ENCODE data around the gene PPP1CC.
A peak's percentile ranks its signal among the peaks of the same experiment; 100 is the strongest.

PPP1CC gene

DNA sequence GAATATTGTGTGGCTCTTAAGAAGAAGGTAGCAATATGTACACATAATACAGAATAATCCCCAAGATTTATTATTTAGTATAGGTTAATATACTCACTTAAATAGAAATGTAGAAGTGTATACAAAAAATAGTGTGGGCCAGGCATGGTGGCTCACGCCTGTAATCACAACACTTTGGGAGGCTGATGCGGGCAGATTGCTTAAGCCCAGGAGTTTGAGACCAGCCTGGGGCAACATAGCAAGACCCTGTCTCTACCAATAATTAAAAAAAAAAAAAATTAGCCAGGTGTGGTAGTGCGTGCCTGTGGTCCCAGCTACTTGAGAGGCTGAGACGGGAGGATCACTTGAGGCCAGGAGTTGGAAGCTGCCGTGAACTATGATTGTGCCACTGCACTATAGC, 38.5 kb downstream of the PPP1CC start:
- TF ChIP-seq, protein P1, sequence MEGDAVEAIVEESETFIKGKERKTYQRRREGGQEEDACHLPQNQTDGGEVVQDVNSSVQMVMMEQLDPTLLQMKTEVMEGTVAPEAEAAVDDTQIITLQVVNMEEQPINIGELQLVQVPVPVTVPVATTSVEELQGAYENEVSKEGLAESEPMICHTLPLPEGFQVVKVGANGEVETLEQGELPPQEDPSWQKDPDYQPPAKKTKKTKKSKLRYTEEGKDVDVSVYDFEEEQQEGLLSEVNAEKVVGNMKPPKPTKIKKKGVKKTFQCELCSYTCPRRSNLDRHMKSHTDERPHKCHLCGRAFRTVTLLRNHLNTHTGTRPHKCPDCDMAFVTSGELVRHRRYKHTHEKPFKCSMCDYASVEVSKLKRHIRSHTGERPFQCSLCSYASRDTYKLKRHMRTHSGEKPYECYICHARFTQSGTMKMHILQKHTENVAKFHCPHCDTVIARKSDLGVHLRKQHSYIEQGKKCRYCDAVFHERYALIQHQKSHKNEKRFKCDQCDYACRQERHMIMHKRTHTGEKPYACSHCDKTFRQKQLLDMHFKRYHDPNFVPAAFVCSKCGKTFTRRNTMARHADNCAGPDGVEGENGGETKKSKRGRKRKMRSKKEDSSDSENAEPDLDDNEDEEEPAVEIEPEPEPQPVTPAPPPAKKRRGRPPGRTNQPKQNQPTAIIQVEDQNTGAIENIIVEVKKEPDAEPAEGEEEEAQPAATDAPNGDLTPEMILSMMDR (conservative IDR thresholded peaks at IDR 0.05), result no peak
- H3K27ac ChIP-seq, result no peak overlapping the region

DNA sequence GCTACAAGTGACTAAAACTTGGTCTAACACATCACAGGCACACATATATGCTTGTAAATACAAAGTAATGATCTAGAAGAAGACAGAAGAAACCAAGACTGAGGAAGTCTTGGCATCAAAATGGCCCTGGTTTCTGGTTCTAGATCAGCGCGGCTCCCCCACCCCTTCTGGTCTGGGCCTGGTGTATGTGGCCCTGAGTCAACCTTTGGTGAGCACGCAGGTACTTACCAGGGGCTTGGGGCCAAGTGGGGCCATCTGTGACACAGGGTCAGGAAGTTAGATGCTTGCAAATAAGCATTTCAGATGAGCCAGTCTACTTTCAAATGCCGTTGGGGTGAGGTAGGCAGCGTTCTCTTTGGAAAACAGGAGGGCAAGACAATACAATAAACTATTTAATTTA, 40.6 kb downstream of the PPP1CC start:
- TF ChIP-seq, protein P1 (conservative IDR thresholded peaks at IDR 0.05), result no peak

DNA sequence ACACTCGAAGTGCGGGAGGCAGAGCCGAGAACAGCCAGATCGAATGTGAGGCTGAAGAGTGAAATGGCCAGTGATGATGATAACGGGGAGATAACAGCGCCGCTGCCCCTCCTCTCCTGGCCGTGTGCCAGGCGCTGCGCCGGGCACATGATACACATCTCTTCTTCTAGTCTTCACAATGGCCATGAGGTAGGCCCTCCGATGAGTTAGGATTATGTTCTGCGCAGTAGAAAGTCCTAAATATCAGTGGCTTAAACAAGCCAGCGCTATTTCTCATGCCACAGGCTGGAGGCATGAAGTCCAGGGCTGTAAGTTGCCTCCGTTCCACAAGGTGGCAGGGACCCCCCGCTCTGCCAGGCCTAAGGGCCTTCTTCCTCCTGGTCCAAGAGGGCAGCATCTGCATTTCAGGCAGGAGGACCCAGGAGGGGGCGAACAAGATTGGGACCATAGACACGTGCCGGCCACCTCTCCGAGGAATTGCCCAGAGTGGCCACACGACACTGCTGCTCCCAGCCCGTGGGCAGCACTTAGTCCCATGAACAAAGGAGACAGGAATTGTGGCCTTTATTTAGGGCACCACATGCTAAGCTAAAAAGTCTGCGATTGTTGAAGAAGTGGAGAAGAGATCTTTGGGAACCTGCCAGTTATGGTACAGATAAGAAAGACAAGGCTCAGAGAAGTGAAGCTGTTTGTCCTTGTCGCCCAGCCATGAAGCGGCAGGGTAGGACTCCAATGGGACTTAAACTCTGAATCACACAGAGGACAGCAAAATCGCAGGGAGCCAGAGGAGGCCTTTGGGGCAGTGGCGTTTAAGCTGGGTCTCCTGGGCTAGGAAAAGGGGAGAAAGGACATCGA, 42.9 kb downstream of the PPP1CC start:
- no peak overlapping the region for H3K27ac ChIP-seq
- TF ChIP-seq, protein P1 (conservative IDR thresholded peaks at IDR 0.05), result no peak; the same call in 1 of the 2 replicates

More for the DNA sequence above, 40.6 kb downstream of the PPP1CC start:
- no peak overlapping the region for H3K27ac ChIP-seq

DNA sequence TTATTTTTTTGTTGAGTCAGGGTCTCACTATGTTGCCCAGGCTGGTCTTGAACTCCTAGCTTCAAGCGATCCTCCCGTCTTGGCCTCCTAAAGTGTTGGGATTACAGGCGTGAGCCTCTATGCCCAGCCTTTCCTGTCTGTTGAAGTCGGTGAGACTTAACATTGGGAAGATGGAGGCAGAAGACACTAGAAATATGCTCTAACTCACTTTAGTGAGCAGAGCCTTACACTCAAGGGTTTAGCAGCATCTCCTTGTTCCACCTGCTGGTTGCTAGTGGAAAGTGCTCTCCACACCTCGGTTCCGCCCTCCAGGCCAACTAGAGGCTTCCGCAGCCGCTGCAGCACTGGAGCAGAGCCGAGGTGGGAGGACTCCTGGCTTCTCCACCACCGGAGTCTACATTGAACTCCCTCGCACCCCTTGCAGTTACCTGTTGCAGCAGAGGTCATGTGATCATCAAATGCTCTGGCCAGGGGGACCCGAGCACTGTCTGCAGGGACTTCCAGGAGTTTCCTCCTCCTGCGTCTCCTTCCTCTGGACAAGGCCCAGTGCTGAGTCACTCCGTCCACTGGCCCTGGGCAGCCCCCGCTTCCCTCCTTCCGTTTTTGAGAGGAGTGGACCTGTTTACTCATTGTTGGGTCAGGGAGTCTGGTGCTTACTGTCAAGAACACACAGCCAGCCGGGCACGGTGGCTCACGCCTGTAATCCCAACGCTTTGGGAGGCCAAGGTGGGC, 44.4 kb downstream of the PPP1CC start:
- H3K27ac ChIP-seq, result no peak overlapping the region
- TF ChIP-seq, protein P1 (conservative IDR thresholded peaks at IDR 0.05), result peak; percentile 86

DNA sequence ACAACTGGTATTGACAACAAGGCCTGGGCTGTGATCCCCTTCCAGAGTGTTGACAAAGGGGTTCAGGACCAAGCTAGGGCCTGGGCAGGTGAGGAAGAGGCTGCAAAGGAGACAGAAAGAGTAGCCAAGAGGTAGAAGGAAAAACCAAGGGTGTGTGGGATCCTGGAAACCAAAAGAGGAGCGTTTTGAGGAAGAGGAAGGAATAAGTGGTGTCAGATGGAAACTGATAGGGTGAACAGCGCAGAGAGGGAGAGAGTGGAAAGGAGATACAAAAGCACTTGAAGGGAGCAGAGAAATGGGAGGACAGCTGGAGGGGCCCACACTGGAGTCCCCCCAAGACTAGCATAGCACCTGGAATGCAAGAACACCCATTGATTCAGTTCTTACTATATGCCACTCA, 45.5 kb downstream of the PPP1CC start:
- TF ChIP-seq, protein P1 (conservative IDR thresholded peaks at IDR 0.05), result no peak
- no peak overlapping the region for H3K27ac ChIP-seq

DNA sequence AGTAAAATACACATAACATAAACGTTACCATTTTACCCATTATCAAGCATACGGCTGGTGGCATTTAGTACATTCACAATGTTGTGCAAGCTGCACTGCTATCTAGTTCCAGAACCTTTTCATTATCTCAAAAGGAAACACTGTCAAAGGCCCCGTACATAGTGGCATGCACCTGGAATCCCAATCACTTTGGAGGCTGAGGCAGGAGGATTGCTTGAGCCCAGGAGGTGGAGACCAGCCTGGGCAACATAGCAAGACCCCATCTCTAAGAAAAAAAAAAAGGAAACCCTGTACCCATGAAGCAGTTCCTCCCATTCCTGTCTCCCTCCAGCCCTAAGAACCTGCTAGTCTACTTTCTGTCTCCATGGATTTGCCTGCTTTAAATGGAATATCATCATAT, 46.4 kb downstream of the PPP1CC start:
- H3K27ac ChIP-seq, result no peak overlapping the region
- TF ChIP-seq, protein P1 (conservative IDR thresholded peaks at IDR 0.05), result no peak

DNA sequence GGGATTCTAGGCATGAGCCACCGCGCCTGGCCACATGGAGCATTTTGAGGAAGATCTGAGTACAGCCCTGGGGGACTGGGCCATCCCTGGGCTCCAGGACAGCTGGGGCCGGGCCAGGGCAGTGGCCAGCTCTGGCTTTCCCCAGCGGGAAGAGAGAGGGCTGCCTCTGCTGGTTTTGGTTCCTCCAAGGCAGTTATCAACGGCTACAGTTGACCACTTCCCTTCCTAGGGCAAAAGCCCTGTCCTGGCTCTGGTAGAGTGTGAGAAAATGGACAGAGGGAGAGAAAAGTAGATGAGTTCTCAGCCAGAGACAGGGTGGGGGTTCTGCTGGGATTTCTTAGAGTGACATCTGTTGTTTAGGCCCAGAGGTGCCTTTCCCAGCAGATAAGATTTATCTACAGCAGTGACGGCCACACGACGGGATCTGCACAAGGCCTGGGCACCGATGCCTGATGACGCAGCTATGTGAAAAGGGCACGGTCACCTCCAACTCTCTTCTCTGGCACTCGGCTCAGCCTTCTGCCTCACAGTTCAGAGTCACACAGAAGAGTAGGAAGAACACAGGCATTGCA, 48.3 kb downstream of the PPP1CC start:
- TF ChIP-seq, protein P1 (conservative IDR thresholded peaks at IDR 0.05), result no peak
- no peak overlapping the region for H3K27ac ChIP-seq
